RWPE2 (cell line): Measurements from ENCODE around the gene ACR.
A peak's percentile ranks its signal among the peaks of the same experiment; 100 is the strongest.

ENCODE experiments used
- ATAC-seq: fragments of 200-7000 bp; cut with Tn5 transposase; 3 replicates; pipeline ENCODE4 v1.9.1; 2021; ENCODE audit warnings: low read depth
- DNase-seq: peaks from one replicate; pipeline ENCODE4 v3.0.0-alpha.2; 2020; ENCODE audit warnings: low spot score
- H3K27ac ChIP-seq: fragments of 450-650 bp; 2 replicates; pipeline ENCODE4 v1.5.1; 2017; ENCODE audit warnings: mild to moderate bottlenecking; ENCODE audit not compliant: poor library complexity, severe bottlenecking
- H3K27me3 ChIP-seq: fragments of 250-450 bp; sonication (Bioruptor Pico); 2 replicates; pipeline ENCODE4 v1.5.1; 2021; ENCODE audit warnings: mild to moderate bottlenecking, moderate library complexity; ENCODE audit not compliant: insufficient read depth, poor library complexity, severe bottlenecking
- H3K36me3 ChIP-seq: fragments of 250-450 bp; sonication (Bioruptor Pico); 2 replicates; pipeline ENCODE4 v1.5.1; 2020; ENCODE audit warnings: low read depth, mild to moderate bottlenecking, moderate library complexity
- H3K4me1 ChIP-seq: fragments of 250-450 bp; sonication (Bioruptor Pico); 2 replicates; pipeline ENCODE4 v1.5.1; 2021; ENCODE audit warnings: mild to moderate bottlenecking, moderate library complexity; ENCODE audit not compliant: insufficient read depth, poor library complexity, severe bottlenecking
- H3K4me3 ChIP-seq: fragments of 250-450 bp; sonication (Bioruptor Pico); 2 replicates; pipeline ENCODE4 v1.5.1; 2021; ENCODE audit warnings: mild to moderate bottlenecking, moderate library complexity; ENCODE audit not compliant: severe bottlenecking
- H3K9me3 ChIP-seq: fragments of 250-450 bp; sonication (Bioruptor Pico); 2 replicates; pipeline ENCODE4 v1.5.1; 2021; ENCODE audit warnings: mild to moderate bottlenecking, moderate library complexity; ENCODE audit not compliant: severe bottlenecking
- CTCF ChIP-seq: fragments of 450-650 bp; IDR thresholded peaks from one replicate; pipeline ENCODE4 v1.5.1; 2017; ENCODE audit warnings: mild to moderate bottlenecking, moderate library complexity; ENCODE audit not compliant: poor library complexity, severe bottlenecking

The ACR gene

GRCh38 chr22:50737728-50738648 is at the start of gene ACR:
Gene ACR (plus strand): TSS chr22:50738204. CDS start chr22:50738236, 32 bp downstream.
- no peaks in the 10 kb centered on the region for H3K9me3 ChIP-seq
- no peak within 1 kb of the TSS for H3K4me3 ChIP-seq
- H3K27ac ChIP-seq: no peak within 1 kb of the TSS
- no peak for TF ChIP-seq CTCF
- no peaks in the 10 kb centered on the region for H3K27me3 ChIP-seq
- DNase-seq (no peak), ATAC-seq (no peak)
- H3K4me1 ChIP-seq: no peaks in the 10 kb centered on the region
- no peaks in the 10 kb centered on the region for H3K36me3 ChIP-seq

- DNase-seq: no peak
- Histone ChIP-seq H3K27me3 (no peaks in the 10 kb centered on the region), H3K4me1 (no peaks in the 10 kb centered on the region), H3K4me3 (no peak overlapping the region), H3K27ac (no peak overlapping the region), H3K9me3 (no peaks in the 10 kb centered on the region), H3K36me3 (no peaks in the 10 kb centered on the region)
- no peak for ATAC-seq
- TF ChIP-seq CTCF: no peak
Observed at GRCh38 chr22:50688448-50688847, 49.6 kb upstream of the ACR start.

GRCh38 chr22:50691521-50691920 is 46.5 kb upstream of the ACR start:
- no peak overlapping the region for H3K27ac ChIP-seq
- no peaks in the 10 kb centered on the region for H3K9me3 ChIP-seq
- no peak overlapping the region for H3K4me3 ChIP-seq
- H3K27me3 ChIP-seq: no peaks in the 10 kb centered on the region
- TF ChIP-seq CTCF: peak; percentile 77
- ATAC-seq (no peak), DNase-seq (no peak)
- no peaks in the 10 kb centered on the region for H3K4me1 ChIP-seq
- H3K36me3 ChIP-seq: no peaks in the 10 kb centered on the region

- H3K27ac ChIP-seq: no peak overlapping the region
- no peaks in the 10 kb centered on the region for H3K4me1 ChIP-seq
- no peak for TF ChIP-seq CTCF
- H3K9me3 ChIP-seq: no peaks in the 10 kb centered on the region
- no peak overlapping the region for H3K4me3 ChIP-seq
- ATAC-seq: no peak
- H3K27me3 ChIP-seq: no peaks in the 10 kb centered on the region
- H3K36me3 ChIP-seq: no peaks in the 10 kb centered on the region
- DNase-seq: no peak
Observed at GRCh38 chr22:50693462-50693861, 44.5 kb upstream of the ACR start.

GRCh38 chr22:50694099-50694605 is 43.9 kb upstream of the ACR start:
- no peak for ATAC-seq
- DNase-seq: no peak

More at GRCh38 chr22:50694099-50694605, 43.9 kb upstream of the ACR start:
- H3K4me3 ChIP-seq: no peak overlapping the region
- no peaks in the 10 kb centered on the region for H3K36me3 ChIP-seq
- no peaks in the 10 kb centered on the region for H3K4me1 ChIP-seq
- TF ChIP-seq CTCF: no peak
- no peak overlapping the region for H3K27ac ChIP-seq
- no peaks in the 10 kb centered on the region for H3K27me3 ChIP-seq
- H3K9me3 ChIP-seq: no peaks in the 10 kb centered on the region
